ENCODE measurements around the gene CNTN5. TPM values are rescaled to one million over a fixed set of nuclear protein-coding genes. Genes with fewer than 3 reads are reported as not detected.

CNTN5 gene
- total and polyA plus RNA-seq, 2 experiments from 2014 or later, result not detected

DNA sequence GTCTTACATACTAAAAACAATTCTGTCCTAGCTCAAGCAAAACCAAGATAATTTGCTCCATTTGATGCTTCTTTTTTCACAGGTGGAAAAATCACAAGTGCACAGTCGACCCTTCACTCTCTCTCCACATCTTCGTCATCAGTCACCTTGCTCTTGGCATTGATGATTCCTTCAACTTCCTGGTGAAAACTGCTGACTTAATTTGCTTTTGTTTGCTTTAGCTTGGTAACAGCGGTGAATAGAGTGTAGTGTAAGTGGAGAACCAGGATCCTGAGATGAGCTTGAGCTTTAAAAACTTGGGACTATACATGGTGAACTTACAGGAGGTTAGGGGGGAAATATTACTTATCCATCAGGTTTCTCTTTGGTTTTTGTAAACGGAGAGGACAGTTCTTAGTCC lies 1335.3 kb downstream of the CNTN5 start:
- Histone ChIP-seq H3K27me3 (replicated peaks; ENCODE audit: insufficient read depth) (no peaks in the 10 kb centered on the region), H3K79me2 (ENCODE audit: insufficient read depth) (no peaks in the 10 kb centered on the region), H2AFZ (no peak overlapping the region), H3K27ac (no peak overlapping the region), H3K4me3 (no peak overlapping the region), H3K9ac (no peak overlapping the region), H3K9me3 (ENCODE audit: low read depth) (no peaks in the 10 kb centered on the region), H3K9me2 (ENCODE audit: insufficient read depth) (no peaks in the 10 kb centered on the region), H3F3A (ENCODE audit: insufficient read depth) (no peaks in the 10 kb centered on the region), H3K36me3 (ENCODE audit: low read depth) (no peaks in the 10 kb centered on the region), H3K4me2 (ENCODE audit: unreplicated experiment) (no peak overlapping the region), H4K20me1 (ENCODE audit: insufficient read depth) (no peaks in the 10 kb centered on the region), H3K4me1 (ENCODE audit: insufficient read depth) (no peaks in the 10 kb centered on the region)
- WGBS, 2 experiments (ENCODE audit: low coverage in 1 of 2, low lambda C conversion rate in 2 of 2, missing lambda C conversion rate in 2 of 2), result 10 to 12% methylated on average over 4 of the region's 4 CpGs
- in situ Hi-C loops (cut with MboI), result no loop called here
- TF ChIP-seq EZH2phosphoT487 (IDR thresholded peaks at IDR 0.05; ENCODE audit: insufficient read depth, low read depth) (no peak), EZH2 (IDR thresholded peaks at IDR 0.05; ENCODE audit: insufficient read depth, poor library complexity, severe bottlenecking) (no peak)
- no peak for DNase-seq

DNA sequence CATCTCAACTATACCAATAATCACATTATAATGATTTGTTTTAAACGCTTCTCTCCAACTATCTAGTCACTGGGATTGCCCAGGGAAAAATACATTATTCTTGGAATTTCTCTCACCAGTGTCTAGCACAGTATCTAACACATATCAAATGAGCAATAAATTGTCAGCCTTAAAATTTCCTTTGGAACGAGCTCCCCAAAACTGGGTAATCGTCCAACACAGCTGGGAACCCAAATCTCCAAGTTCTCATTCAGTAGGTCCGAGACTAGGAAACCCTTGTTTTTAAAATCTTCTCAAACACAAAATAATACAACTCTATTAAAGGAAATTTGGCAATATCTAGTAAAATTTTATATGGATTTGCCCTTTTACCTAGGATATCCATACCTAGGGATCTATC lies 1338.5 kb downstream of the CNTN5 start:
- H3K79me2 ChIP-seq (ENCODE audit: insufficient read depth), result no peaks in the 10 kb centered on the region
- H3K4me3 ChIP-seq, result no peak overlapping the region
- H3K36me3 ChIP-seq (ENCODE audit: low read depth), result no peaks in the 10 kb centered on the region
- H4K20me1 ChIP-seq (ENCODE audit: insufficient read depth), result no peaks in the 10 kb centered on the region
- H3K9ac ChIP-seq, result no peak overlapping the region
- H3K27me3 ChIP-seq (replicated peaks; ENCODE audit: insufficient read depth), result no peaks in the 10 kb centered on the region
- no peak overlapping the region for H3K4me2 ChIP-seq (ENCODE audit: unreplicated experiment)
- in situ Hi-C loops (cut with MboI), result no loop called here
- WGBS, 2 experiments (ENCODE audit: low coverage in 1 of 2, low lambda C conversion rate in 2 of 2, missing lambda C conversion rate in 2 of 2), result 8 to 9% methylated on average over 4 of the region's 4 CpGs
- no peaks in the 10 kb centered on the region for H3F3A ChIP-seq (ENCODE audit: insufficient read depth)
- DNase-seq, result no peak
- H3K4me1 ChIP-seq (ENCODE audit: insufficient read depth), result no peaks in the 10 kb centered on the region
- no peak overlapping the region for H3K27ac ChIP-seq
- TF ChIP-seq EZH2 (IDR thresholded peaks at IDR 0.05; ENCODE audit: insufficient read depth, poor library complexity, severe bottlenecking), result no peak
- no peak for TF ChIP-seq EZH2phosphoT487 (IDR thresholded peaks at IDR 0.05; ENCODE audit: insufficient read depth, low read depth)
- no peaks in the 10 kb centered on the region for H3K9me2 ChIP-seq (ENCODE audit: insufficient read depth)
- no peaks in the 10 kb centered on the region for H3K9me3 ChIP-seq (ENCODE audit: low read depth)
- H2AFZ ChIP-seq, result no peak overlapping the region

DNA sequence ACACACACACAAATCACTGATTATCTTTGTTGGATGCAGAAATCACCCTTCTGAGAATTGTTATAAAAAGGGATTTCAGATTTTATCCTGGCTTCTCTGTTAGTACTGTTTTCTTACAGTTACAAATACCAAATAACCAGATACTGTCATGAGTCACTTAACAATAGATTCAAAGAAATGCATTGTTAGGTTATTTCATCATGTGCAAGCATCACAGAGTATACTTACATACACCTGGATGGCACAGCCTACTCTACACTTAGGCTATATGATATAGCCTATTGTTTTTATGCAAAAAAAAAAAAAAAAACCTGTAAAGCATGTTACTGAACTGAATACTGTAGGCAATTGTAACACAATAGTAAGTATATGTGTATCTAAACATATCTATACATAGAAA lies 1347.1 kb downstream of the CNTN5 start:
- in situ Hi-C loops (cut with MboI), result no loop called here
- no peaks in the 10 kb centered on the region for H3K9me2 ChIP-seq (ENCODE audit: insufficient read depth)
- H2AFZ ChIP-seq, result no peak overlapping the region
- no peaks in the 10 kb centered on the region for H3F3A ChIP-seq (ENCODE audit: insufficient read depth)
- H3K27ac ChIP-seq, result no peak overlapping the region
- H3K9ac ChIP-seq, result no peak overlapping the region
- no peaks in the 10 kb centered on the region for H4K20me1 ChIP-seq (ENCODE audit: insufficient read depth)
- no peaks in the 10 kb centered on the region for H3K27me3 ChIP-seq (replicated peaks; ENCODE audit: insufficient read depth)
- no peak overlapping the region for H3K4me2 ChIP-seq (ENCODE audit: unreplicated experiment)
- TF ChIP-seq EZH2 (IDR thresholded peaks at IDR 0.05; ENCODE audit: insufficient read depth, poor library complexity, severe bottlenecking) (no peak), EZH2phosphoT487 (IDR thresholded peaks at IDR 0.05; ENCODE audit: insufficient read depth, low read depth) (no peak)
- H3K4me3 ChIP-seq, result no peak overlapping the region
- no peaks in the 10 kb centered on the region for H3K79me2 ChIP-seq (ENCODE audit: insufficient read depth)
- no peaks in the 10 kb centered on the region for H3K9me3 ChIP-seq (ENCODE audit: low read depth)
- no peaks in the 10 kb centered on the region for H3K36me3 ChIP-seq (ENCODE audit: low read depth)
- no peak for DNase-seq
- H3K4me1 ChIP-seq (ENCODE audit: insufficient read depth), result no peaks in the 10 kb centered on the region

DNA sequence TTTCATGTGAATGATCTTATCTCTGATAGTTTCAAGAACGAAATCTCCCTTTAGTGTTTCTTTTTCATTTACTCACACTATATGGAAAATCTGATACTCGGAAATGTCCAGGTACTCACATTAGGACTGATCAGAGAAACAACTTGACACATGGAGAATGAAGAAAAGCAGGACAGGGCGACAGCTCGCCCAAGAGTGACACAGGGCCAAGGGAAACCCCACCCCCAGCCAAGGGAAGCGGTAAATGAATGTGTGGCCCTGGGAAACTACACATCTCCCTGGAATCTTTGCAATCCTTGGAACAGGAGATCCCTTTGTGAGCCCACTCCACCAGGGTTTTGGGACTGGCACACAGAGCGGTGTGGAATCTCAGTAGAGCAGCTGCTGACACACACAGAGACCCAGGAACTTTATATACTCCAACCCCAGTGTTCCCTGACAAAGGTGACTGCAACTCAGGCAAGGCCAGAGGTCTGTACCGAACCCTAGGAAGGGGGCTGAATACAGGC lies 1362.7 kb downstream of the CNTN5 start:
- no peak overlapping the region for H3K9ac ChIP-seq
- H3K4me1 ChIP-seq (ENCODE audit: insufficient read depth), result no peaks in the 10 kb centered on the region
- no peaks in the 10 kb centered on the region for H3F3A ChIP-seq (ENCODE audit: insufficient read depth)
- H3K27me3 ChIP-seq (replicated peaks; ENCODE audit: insufficient read depth), result no peaks in the 10 kb centered on the region
- no peaks in the 10 kb centered on the region for H4K20me1 ChIP-seq (ENCODE audit: insufficient read depth)
- H3K4me3 ChIP-seq, result no peak overlapping the region
- H3K27ac ChIP-seq, result no peak overlapping the region
- no peak for TF ChIP-seq EZH2 (IDR thresholded peaks at IDR 0.05; ENCODE audit: insufficient read depth, poor library complexity, severe bottlenecking)
- TF ChIP-seq EZH2phosphoT487 (IDR thresholded peaks at IDR 0.05; ENCODE audit: insufficient read depth, low read depth), result no peak
- H3K9me2 ChIP-seq (ENCODE audit: insufficient read depth), result no peaks in the 10 kb centered on the region
- no peaks in the 10 kb centered on the region for H3K36me3 ChIP-seq (ENCODE audit: low read depth)
- DNase-seq, result no peak
- no peak overlapping the region for H3K4me2 ChIP-seq (ENCODE audit: unreplicated experiment)
- WGBS, 2 experiments (ENCODE audit: low coverage in 1 of 2, low lambda C conversion rate in 2 of 2, missing lambda C conversion rate in 2 of 2), result 11 to 14% methylated on average over 7 of the region's 7 CpGs
- H3K79me2 ChIP-seq (ENCODE audit: insufficient read depth), result no peaks in the 10 kb centered on the region
- H3K9me3 ChIP-seq (ENCODE audit: low read depth), result no peaks in the 10 kb centered on the region
- in situ Hi-C loops (cut with MboI), result no loop called here
- H2AFZ ChIP-seq, result no peak overlapping the region

DNA sequence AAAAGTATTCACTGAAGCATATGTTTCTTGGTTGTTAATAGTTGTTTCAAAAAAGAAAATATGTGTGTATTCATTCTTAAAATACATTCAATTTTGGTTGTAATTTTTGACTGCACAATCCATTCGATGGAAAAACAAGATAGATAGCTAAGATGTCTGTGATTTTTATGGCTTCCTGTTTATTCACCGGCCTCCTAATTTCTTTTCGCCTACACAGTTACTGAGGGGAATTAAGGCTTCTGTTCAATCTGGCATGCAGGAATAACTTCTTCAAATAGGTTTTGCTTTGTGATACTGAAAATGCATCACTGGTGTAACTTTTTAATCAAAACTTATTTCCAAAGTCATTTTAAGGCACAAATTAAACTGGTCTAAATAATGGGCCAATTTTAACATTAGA lies 1375.5 kb downstream of the CNTN5 start:
- H3K27ac ChIP-seq, result no peak overlapping the region
- TF ChIP-seq EZH2 (IDR thresholded peaks at IDR 0.05; ENCODE audit: insufficient read depth, poor library complexity, severe bottlenecking), result no peak
- TF ChIP-seq EZH2phosphoT487 (IDR thresholded peaks at IDR 0.05; ENCODE audit: insufficient read depth, low read depth), result no peak
- no peaks in the 10 kb centered on the region for H3K27me3 ChIP-seq (replicated peaks; ENCODE audit: insufficient read depth)
- H3K4me2 ChIP-seq (ENCODE audit: unreplicated experiment), result no peak overlapping the region
- in situ Hi-C loops (cut with MboI), result no loop called here
- H3K4me1 ChIP-seq (ENCODE audit: insufficient read depth), result no peaks in the 10 kb centered on the region
- H3F3A ChIP-seq (ENCODE audit: insufficient read depth), result no peaks in the 10 kb centered on the region
- H2AFZ ChIP-seq, result no peak overlapping the region
- no peaks in the 10 kb centered on the region for H4K20me1 ChIP-seq (ENCODE audit: insufficient read depth)
- H3K36me3 ChIP-seq (ENCODE audit: low read depth), result no peaks in the 10 kb centered on the region
- H3K9me3 ChIP-seq (ENCODE audit: low read depth), result no peaks in the 10 kb centered on the region
- no peaks in the 10 kb centered on the region for H3K79me2 ChIP-seq (ENCODE audit: insufficient read depth)
- no peak overlapping the region for H3K9ac ChIP-seq
- 33 to 37% methylated on average over 3 of the region's 3 CpGs for WGBS, 2 experiments (ENCODE audit: low coverage in 1 of 2, low lambda C conversion rate in 2 of 2, missing lambda C conversion rate in 2 of 2)
- H3K9me2 ChIP-seq (ENCODE audit: insufficient read depth), result no peaks in the 10 kb centered on the region
- DNase-seq, result no peak
- no peak overlapping the region for H3K4me3 ChIP-seq

Measured in GM23248 (cell line).